ENCODE data around the gene CNNM4. TPM values are rescaled to one million over a fixed set of nuclear protein-coding genes. Genes with fewer than 3 reads are reported as not detected.

The CNNM4 gene
- polyA plus RNA-seq, 2 of the 4 experiments (the other 2 are of a cell fraction) = 8.8 to 11.2 TPM

GRCh38 chr2:96843538-96844268 is 83.0 kb downstream of the CNNM4 start, which contains the start of gene ANKRD23:
ANKRD23 (minus strand) TSS chr2:96844021; CDS start chr2:96843992, 29 bp downstream.
- Histone ChIP-seq H3K27ac (no peak within 1 kb of the TSS), H3K9me3 (no peaks in the 10 kb centered on the region), H3K4me1 (no peaks in the 10 kb centered on the region), H3K4me3 (no peak within 1 kb of the TSS), H3K4me2 (no peak within 1 kb of the TSS)
- CTCF ChIA-PET = interaction anchor here (1.2 to 1.9 kb wide), 5 partner anchors 9 to 26 kb away, joined by 3 to 7 read pairs (median 5); partner anchors contain the start of genes ANKRD39 and SEMA4C
- POLR2A ChIA-PET = no interaction called here
- FAIRE-seq = no peak
- no peak for DNase-seq (ENCODE audit: low read depth in 1 of 2, low spot score in 1 of 2)
- 0 out of 6 replicates have a peak, but pooled peaks of 1 of the 2 experiments have one; percentile 15 for ATAC-seq
- 94% methylated on average over 14 of the region's 14 CpGs for WGBS (ENCODE audit: missing lambda C conversion rate)
- TF ChIP-seq BHLHE40 (IDR thresholded peaks at IDR 0.05; ENCODE audit: low read depth, low read length) (no peak), SMC3 (IDR thresholded peaks at IDR 0.05) (no peak), FOSL2 (IDR thresholded peaks at IDR 0.05) (no peak), FOSL2 (CRISPR knock-in tag; IDR thresholded peaks at IDR 0.05) (no peak), PHF8 (IDR thresholded peaks at IDR 0.05; ENCODE audit: borderline replicate concordance, low read depth) (no peak), PBX3 (IDR thresholded peaks at IDR 0.05) (no peak), CEBPB (IDR thresholded peaks at IDR 0.05) (no peak), CTCF (IDR thresholded peaks at IDR 0.05) (no peak)

GRCh38 chr2:96844405-96844808 is 83.7 kb downstream of the CNNM4 start:
- no peak overlapping the region for H3K4me3 ChIP-seq
- H3K4me1 ChIP-seq = no peaks in the 10 kb centered on the region
- no peak for FAIRE-seq
- no peak overlapping the region for H3K4me2 ChIP-seq
- H3K9me3 ChIP-seq = no peaks in the 10 kb centered on the region
- TF ChIP-seq NFE2L2 (conservative IDR thresholded peaks at IDR 0.05; ENCODE audit: low read length) = no peak
- no peak for TF ChIP-seq SREBF2 (IDR thresholded peaks at IDR 0.05)
- TF ChIP-seq HEYL (CRISPR knock-in tag; IDR thresholded peaks at IDR 0.05) = no peak
- no peak for TF ChIP-seq HES2 (IDR thresholded peaks at IDR 0.05)
- TF ChIP-seq CTCF (IDR thresholded peaks at IDR 0.05) = no peak
- no peak for TF ChIP-seq ATOH8 (CRISPR knock-in tag; IDR thresholded peaks at IDR 0.05; ENCODE audit: low read depth)
- no peak for TF ChIP-seq BCL3 (IDR thresholded peaks at IDR 0.05)
- no peak for TF ChIP-seq RAD21 (conservative IDR thresholded peaks at IDR 0.05 in 1 of 2, IDR thresholded peaks at IDR 0.05 in 1 of 2)
- TF ChIP-seq MYC (IDR thresholded peaks at IDR 0.05; ENCODE audit: borderline replicate concordance, low read length) = no peak
- no peak for TF ChIP-seq MAFK (IDR thresholded peaks at IDR 0.05; ENCODE audit: partially characterized antibody)
- no peak for TF ChIP-seq HOXB5 (CRISPR knock-in tag; IDR thresholded peaks at IDR 0.05)
- TF ChIP-seq MAZ (IDR thresholded peaks at IDR 0.05; ENCODE audit: borderline replicate concordance, low read depth, low read length) = no peak
- no peak for TF ChIP-seq PHF8 (IDR thresholded peaks at IDR 0.05; ENCODE audit: borderline replicate concordance, low read depth)
- no peak for TF ChIP-seq JUN (IDR thresholded peaks at IDR 0.05)
- TF ChIP-seq RFX5 (IDR thresholded peaks at IDR 0.05) = no peak
- TF ChIP-seq FOSL2 (IDR thresholded peaks at IDR 0.05) = no peak
- TF ChIP-seq FOSL2 (CRISPR knock-in tag; IDR thresholded peaks at IDR 0.05) = no peak
- DNase-seq (ENCODE audit: low read depth in 1 of 2, low spot score in 1 of 2) = no peak
- no peak for ATAC-seq
- CTCF ChIA-PET = interaction anchor here (0.9 to 1.7 kb wide), 3 partner anchors 14 to 106 kb away, joined by 3 to 7 read pairs (median 4); partner anchors contain the start of gene ANKRD39
- WGBS (ENCODE audit: missing lambda C conversion rate) = 97% methylated on average over 11 of the region's 17 CpGs
- POLR2A ChIA-PET = no interaction called here
- no peak overlapping the region for H3K27ac ChIP-seq

Data from A549 (cell line).